Measurements from ENCODE around the gene LEKR1.

The LEKR1 gene

DNA sequence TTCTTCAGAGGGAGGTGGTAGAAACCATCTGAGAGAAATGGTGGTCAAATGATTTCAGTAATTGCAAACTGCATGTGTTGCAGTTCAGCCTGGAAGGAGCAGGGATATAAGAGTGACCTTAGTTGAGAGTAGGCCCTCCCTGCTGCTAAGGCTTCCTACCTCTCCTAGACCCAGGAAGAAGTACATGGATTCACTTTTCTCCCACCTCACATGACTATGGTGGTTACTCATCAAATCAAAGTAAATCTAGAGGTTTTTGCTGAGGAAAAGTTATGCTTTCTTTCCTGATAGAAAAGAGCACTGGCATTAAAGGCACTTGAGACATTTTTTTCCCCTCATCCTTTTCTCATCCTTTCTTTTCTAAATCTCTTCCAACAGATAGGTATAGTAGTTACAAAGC, 43.2 kb upstream of the LEKR1 start:
- Histone ChIP-seq H4K20me1 (ENCODE audit: insufficient read depth, low read length) (no peaks in the 10 kb centered on the region), H2AFZ (ENCODE audit: low read depth, low read length) (no peak overlapping the region), H3K79me2 (ENCODE audit: low read length) (no peaks in the 10 kb centered on the region), H3K36me3 (replicated peaks; ENCODE audit: low read depth, low read length) (no peaks in the 10 kb centered on the region), H3K9ac (ENCODE audit: low read length) (no peak overlapping the region), H3K27ac (ENCODE audit: low read length) (no peak overlapping the region), H3K4me3 (ENCODE audit: low read length) (no peak overlapping the region), H3K9me3 (ENCODE audit: insufficient read depth, low read length) (no peaks in the 10 kb centered on the region), H3K4me1 (ENCODE audit: low read length) (no peaks in the 10 kb centered on the region), H3K4me2 (ENCODE audit: low read length) (no peak overlapping the region), H3K27me3 (ENCODE audit: low read depth, low read length) (no peaks in the 10 kb centered on the region)
- TF ChIP-seq, protein P1, sequence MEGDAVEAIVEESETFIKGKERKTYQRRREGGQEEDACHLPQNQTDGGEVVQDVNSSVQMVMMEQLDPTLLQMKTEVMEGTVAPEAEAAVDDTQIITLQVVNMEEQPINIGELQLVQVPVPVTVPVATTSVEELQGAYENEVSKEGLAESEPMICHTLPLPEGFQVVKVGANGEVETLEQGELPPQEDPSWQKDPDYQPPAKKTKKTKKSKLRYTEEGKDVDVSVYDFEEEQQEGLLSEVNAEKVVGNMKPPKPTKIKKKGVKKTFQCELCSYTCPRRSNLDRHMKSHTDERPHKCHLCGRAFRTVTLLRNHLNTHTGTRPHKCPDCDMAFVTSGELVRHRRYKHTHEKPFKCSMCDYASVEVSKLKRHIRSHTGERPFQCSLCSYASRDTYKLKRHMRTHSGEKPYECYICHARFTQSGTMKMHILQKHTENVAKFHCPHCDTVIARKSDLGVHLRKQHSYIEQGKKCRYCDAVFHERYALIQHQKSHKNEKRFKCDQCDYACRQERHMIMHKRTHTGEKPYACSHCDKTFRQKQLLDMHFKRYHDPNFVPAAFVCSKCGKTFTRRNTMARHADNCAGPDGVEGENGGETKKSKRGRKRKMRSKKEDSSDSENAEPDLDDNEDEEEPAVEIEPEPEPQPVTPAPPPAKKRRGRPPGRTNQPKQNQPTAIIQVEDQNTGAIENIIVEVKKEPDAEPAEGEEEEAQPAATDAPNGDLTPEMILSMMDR (IDR thresholded peaks at IDR 0.05; ENCODE audit: low read depth, low read length): no peak
- TF ChIP-seq EZH2phosphoT487 (IDR thresholded peaks at IDR 0.05; ENCODE audit: low read depth): no peak

DNA sequence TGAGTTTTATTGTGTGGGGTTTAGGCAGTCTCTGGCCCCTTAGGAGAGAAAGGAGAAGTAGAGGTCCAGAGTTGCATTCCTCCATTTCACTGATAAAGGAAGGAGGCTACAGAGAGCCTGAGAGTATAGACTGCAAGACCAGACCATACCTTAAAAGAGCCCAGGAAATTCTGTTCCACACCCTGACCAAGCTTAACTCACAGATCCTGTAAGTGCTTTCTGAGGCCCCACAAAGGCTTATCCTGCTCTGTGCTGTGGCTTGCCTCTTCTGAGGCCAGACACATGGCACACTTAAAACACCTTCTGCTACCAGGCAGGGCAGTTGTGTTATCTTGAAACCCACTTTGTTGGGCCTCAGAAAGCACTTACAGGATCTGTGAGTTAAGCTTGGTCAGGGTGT, 39.2 kb upstream of the LEKR1 start:
- H3K9ac ChIP-seq (ENCODE audit: low read length): no peak overlapping the region
- no peaks in the 10 kb centered on the region for H3K79me2 ChIP-seq (ENCODE audit: low read length)
- H3K27me3 ChIP-seq (ENCODE audit: low read depth, low read length): no peaks in the 10 kb centered on the region
- no peaks in the 10 kb centered on the region for H4K20me1 ChIP-seq (ENCODE audit: insufficient read depth, low read length)
- H3K4me3 ChIP-seq (ENCODE audit: low read length): no peak overlapping the region
- H3K4me2 ChIP-seq (ENCODE audit: low read length): no peak overlapping the region
- no peak overlapping the region for H3K27ac ChIP-seq (ENCODE audit: low read length)
- H3K4me1 ChIP-seq (ENCODE audit: low read length): no peaks in the 10 kb centered on the region
- TF ChIP-seq EZH2phosphoT487 (IDR thresholded peaks at IDR 0.05; ENCODE audit: low read depth): no peak
- TF ChIP-seq, protein P1 (IDR thresholded peaks at IDR 0.05; ENCODE audit: low read depth, low read length): no peak
- no peaks in the 10 kb centered on the region for H3K9me3 ChIP-seq (ENCODE audit: insufficient read depth, low read length)
- H2AFZ ChIP-seq (ENCODE audit: low read depth, low read length): no peak overlapping the region
- H3K36me3 ChIP-seq (replicated peaks; ENCODE audit: low read depth, low read length): no peaks in the 10 kb centered on the region

GRCh38 chr3:156787926-156788663, 38.1 kb upstream of the LEKR1 start:
- Histone ChIP-seq H3K4me1 (ENCODE audit: low read length) (no peaks in the 10 kb centered on the region), H2AFZ (ENCODE audit: low read depth, low read length) (no peak overlapping the region), H3K9ac (ENCODE audit: low read length) (no peak overlapping the region), H3K4me3 (ENCODE audit: low read length) (no peak overlapping the region), H3K4me2 (ENCODE audit: low read length) (no peak overlapping the region), H3K27me3 (ENCODE audit: low read depth, low read length) (no peaks in the 10 kb centered on the region), H3K9me3 (ENCODE audit: insufficient read depth, low read length) (no peaks in the 10 kb centered on the region), H3K36me3 (replicated peaks; ENCODE audit: low read depth, low read length) (no peaks in the 10 kb centered on the region), H4K20me1 (ENCODE audit: insufficient read depth, low read length) (no peaks in the 10 kb centered on the region), H3K79me2 (ENCODE audit: low read length) (no peaks in the 10 kb centered on the region), H3K27ac (ENCODE audit: low read length) (no peak overlapping the region)
- TF ChIP-seq EZH2phosphoT487 (IDR thresholded peaks at IDR 0.05; ENCODE audit: low read depth): no peak
- TF ChIP-seq, protein P1 (IDR thresholded peaks at IDR 0.05; ENCODE audit: low read depth, low read length): no peak

DNA sequence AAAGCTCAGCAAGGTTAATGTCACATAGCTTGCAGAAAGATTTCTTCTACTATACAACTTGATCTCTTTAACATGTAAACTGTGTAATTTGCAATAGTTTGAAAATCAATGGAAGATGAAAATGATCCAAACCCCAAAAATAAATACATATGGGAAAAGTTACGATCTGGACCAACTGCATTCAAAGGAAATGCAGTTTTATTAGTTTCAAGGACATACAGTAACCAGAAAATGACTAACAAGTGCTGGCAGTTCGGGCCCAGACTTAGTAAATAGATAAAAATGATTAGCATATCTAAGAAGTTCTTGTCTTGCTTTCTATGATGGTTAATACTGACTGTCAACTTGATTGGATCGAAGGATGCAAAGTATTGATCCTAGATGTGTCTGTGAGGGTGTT, 37.3 kb upstream of the LEKR1 start:
- H3K4me1 ChIP-seq (ENCODE audit: low read length): no peaks in the 10 kb centered on the region
- H3K4me3 ChIP-seq (ENCODE audit: low read length): no peak overlapping the region
- no peaks in the 10 kb centered on the region for H3K36me3 ChIP-seq (replicated peaks; ENCODE audit: low read depth, low read length)
- no peak overlapping the region for H3K4me2 ChIP-seq (ENCODE audit: low read length)
- no peak overlapping the region for H3K9ac ChIP-seq (ENCODE audit: low read length)
- H4K20me1 ChIP-seq (ENCODE audit: insufficient read depth, low read length): no peaks in the 10 kb centered on the region
- H3K27ac ChIP-seq (ENCODE audit: low read length): no peak overlapping the region
- H3K79me2 ChIP-seq (ENCODE audit: low read length): no peaks in the 10 kb centered on the region
- no peak overlapping the region for H2AFZ ChIP-seq (ENCODE audit: low read depth, low read length)
- H3K27me3 ChIP-seq (ENCODE audit: low read depth, low read length): no peaks in the 10 kb centered on the region
- no peaks in the 10 kb centered on the region for H3K9me3 ChIP-seq (ENCODE audit: insufficient read depth, low read length)
- TF ChIP-seq EZH2phosphoT487 (IDR thresholded peaks at IDR 0.05; ENCODE audit: low read depth): no peak

Data from OCI-LY3 (cell line).